NAMALWA (cell line): ENCODE results near the gene DIP2C.
"Not testable (repeated sequence)": the region's sequence is repeated elsewhere in the genome, so short reads cannot be mapped to it uniquely, and the experiment has no call there.

Experiments used
- DNase-seq: peaks from one replicate; pipeline ENCODE4 v3.0.0-alpha.2; 2015; ENCODE audit warnings: low spot score

Gene DIP2C

GRCh38 chr10:660970-661596 lies 28.4 kb downstream of the DIP2C start:
- DNase-seq = no peak

GRCh38 chr10:660413-660969 lies 29.0 kb downstream of the DIP2C start:
- no peak for DNase-seq

GRCh38 chr10:659688-660141 lies 29.8 kb downstream of the DIP2C start:
- no peak for DNase-seq

GRCh38 chr10:657816-658350 lies 31.6 kb downstream of the DIP2C start:
- DNase-seq = not testable (repeated sequence)

- DNase-seq = peak; percentile 17
Observed at GRCh38 chr10:656883-657282, 32.6 kb downstream of the DIP2C start.

GRCh38 chr10:655184-655583 lies 34.3 kb downstream of the DIP2C start:
- no peak for DNase-seq

GRCh38 chr10:654647-654996 lies 34.8 kb downstream of the DIP2C start:
- DNase-seq = no peak

GRCh38 chr10:653991-654646 lies 35.3 kb downstream of the DIP2C start:
- no peak for DNase-seq

- not testable (repeated sequence) for DNase-seq
Observed at GRCh38 chr10:652832-653459, 36.5 kb downstream of the DIP2C start.

- no peak for DNase-seq
Observed at GRCh38 chr10:652233-652632, 37.2 kb downstream of the DIP2C start.

GRCh38 chr10:651692-652091 lies 37.8 kb downstream of the DIP2C start:
- DNase-seq = no peak

- no peak for DNase-seq
Observed at GRCh38 chr10:650886-651615, 38.4 kb downstream of the DIP2C start.

- DNase-seq = no peak
Observed at GRCh38 chr10:650441-650851, 39.0 kb downstream of the DIP2C start.

GRCh38 chr10:649798-650440 lies 39.5 kb downstream of the DIP2C start:
- DNase-seq = no peak

GRCh38 chr10:649445-649797 lies 40.0 kb downstream of the DIP2C start:
- DNase-seq = no peak

GRCh38 chr10:647019-647418 lies 42.4 kb downstream of the DIP2C start:
- not testable (repeated sequence) for DNase-seq

GRCh38 chr10:646118-646524 lies 43.3 kb downstream of the DIP2C start:
- DNase-seq = no peak

- no peak for DNase-seq
Observed at GRCh38 chr10:644943-645334, 44.5 kb downstream of the DIP2C start.

GRCh38 chr10:644076-644942 lies 45.2 kb downstream of the DIP2C start:
- no peak for DNase-seq

- DNase-seq = no peak
Observed at GRCh38 chr10:642186-642890, 47.1 kb downstream of the DIP2C start.
